Smooth muscle cell (in vitro differentiated cells): ENCODE measurements around the gene HOXB9. TPM values are rescaled to one million over a fixed set of nuclear protein-coding genes. Genes with fewer than 3 reads are reported as not detected.
A peak's percentile ranks its signal among the peaks of the same experiment; 100 is the strongest.

Experiments
- DNase-seq: peaks from one replicate; lab custom pipeline; 2025; ENCODE audit not compliant: unreplicated experiment; lab: John Stamatoyannopoulos, UW
- H2AFZ ChIP-seq: fragments of 200-600 bp; sonication (generic); 2 replicates; pipeline ENCODE4 v1.6.0; 2016; ENCODE audit warnings: antibody characterized with exemption, low read depth, mild to moderate bottlenecking
- H3F3A ChIP-seq: fragments of 200-600 bp; sonication (generic); 2 replicates; pipeline ENCODE4 v1.6.0; 2017; ENCODE audit warnings: antibody characterized with exemption, low read depth
- H3K27ac ChIP-seq: fragments of 200-600 bp; sonication (generic); 2 replicates; pipeline ENCODE4 v1.5.1; 2016; ENCODE audit warnings: low read depth, mild to moderate bottlenecking
- H3K27me3 ChIP-seq: fragments of 200-600 bp; sonication (generic); 2 replicates; pipeline ENCODE4 v1.6.1; 2016; ENCODE audit warnings: low read depth, mild to moderate bottlenecking
- H3K36me3 ChIP-seq: fragments of 200-600 bp; sonication (generic); 2 replicates; pipeline ENCODE4 v1.5.1; 2016; ENCODE audit warnings: low read depth
- H3K4me1 ChIP-seq: fragments of 200-600 bp; sonication (generic); 2 replicates; pipeline ENCODE4 v1.5.1; 2016; ENCODE audit warnings: low read depth
- H3K4me2 ChIP-seq: fragments of 200-600 bp; sonication (generic); 2 replicates; pipeline ENCODE4 v1.6.0; 2016; ENCODE audit warnings: mild to moderate bottlenecking
- H3K4me3 ChIP-seq: fragments of 200-600 bp; sonication (generic); 2 replicates; pipeline ENCODE4 v1.5.1; 2016; ENCODE audit warnings: mild to moderate bottlenecking
- H3K79me2 ChIP-seq: fragments of 200-600 bp; sonication (generic); 2 replicates; pipeline ENCODE4 v1.6.0; 2016; ENCODE audit warnings: low read depth, mild to moderate bottlenecking
- H3K9ac ChIP-seq: fragments of 200-600 bp; sonication (generic); 2 replicates; pipeline ENCODE4 v1.6.0; 2016; ENCODE audit warnings: low read depth
- H3K9me3 ChIP-seq: fragments of 200-600 bp; sonication (generic); replicated peaks from 2 replicates; pipeline ENCODE4 v1.5.1; 2016; ENCODE audit warnings: low read depth
- H4K20me1 ChIP-seq: fragments of 200-600 bp; sonication (generic); 2 replicates; pipeline ENCODE4 v1.6.0; 2016; ENCODE audit warnings: low read depth
- CTCF ChIP-seq: fragments of 200-600 bp; sonication (generic); IDR thresholded peaks from 2 replicates; pipeline ENCODE4 v1.5.1; 2017; ENCODE audit warnings: borderline replicate concordance, mild to moderate bottlenecking, antibody characterized with exemption; ENCODE audit not compliant: insufficient read depth, poor library complexity, severe bottlenecking
- WGBS: methylation state at CpG from one replicate; pipeline ENCODE4 v1.1.7; 2016; ENCODE audit warnings: low lambda C conversion rate; 5-methylcytosine and 5-hydroxymethylcytosine counted together
- polyA plus RNA-seq: library from polyadenylated mRNA; unstranded; fragments of >200 nt; fragmentation: Nextera tagmentation; extraction: Ambion mirVana; gene quantifications from 2 replicates; pipeline ENCODE4 v1.2.1, GENCODE V29; 2016
- total RNA-seq: library from RNA; depleted of rRNA; stranded (reverse); fragments of >200 nt; gene quantifications from 2 replicates; pipeline ENCODE4 v1.2.3, GENCODE V29; 2014

Gene HOXB9
- total and polyA plus RNA-seq, 2 experiments from 2014 or later: 13.8 to 24.3 TPM

- no peak for TF ChIP-seq CTCF
- Histone ChIP-seq H3K4me2 (peak overlapping the region; percentile 98), H3K27ac (peak overlapping the region; percentile 54)
Observed at GRCh38 chr17:48605409-48605919, 20.7 kb downstream of the HOXB9 start.

GRCh38 chr17:48604770-48605329 is 21.3 kb downstream of the HOXB9 start, which contains the start of gene HOXB6:
HOXB6 (minus strand) TSS chr17:48604986; CDS start chr17:48598150, 6,836 bp downstream.
- Histone ChIP-seq H3K9ac (peak within 1 kb of the TSS; percentile 65), H3K36me3 (no peaks in the 10 kb centered on the region), H2AFZ (peak within 1 kb of the TSS; percentile 70), H3F3A (peaks cover 21% of the 10 kb centered on the region), H3K4me3 (peak within 1 kb of the TSS; percentile 66), H3K79me2 (peaks cover 77% of the 10 kb centered on the region), H3K9me3 (no peaks in the 10 kb centered on the region), H4K20me1 (peaks cover 38% of the 10 kb centered on the region), H3K4me2 (peak within 1 kb of the TSS; percentile 98), H3K27me3 (peaks cover 7% of the 10 kb centered on the region), H3K27ac (peak within 1 kb of the TSS; percentile 54), H3K4me1 (peaks cover 4% of the 10 kb centered on the region)
- 15% methylated on average over 14 of the region's 16 CpGs for WGBS
- no peak for DNase-seq
- TF ChIP-seq CTCF: no peak

More at GRCh38 chr17:48605409-48605919, 20.7 kb downstream of the HOXB9 start:
- no peak for DNase-seq
- Histone ChIP-seq H3K27me3 (peaks cover 7% of the 10 kb centered on the region), H2AFZ (peak overlapping the region; percentile 70), H4K20me1 (peaks cover 31% of the 10 kb centered on the region), H3F3A (peaks cover 21% of the 10 kb centered on the region), H3K4me3 (peak overlapping the region; percentile 66), H3K9me3 (no peaks in the 10 kb centered on the region), H3K79me2 (peaks cover 78% of the 10 kb centered on the region), H3K9ac (no peak overlapping the region), H3K36me3 (no peaks in the 10 kb centered on the region), H3K4me1 (peaks cover 4% of the 10 kb centered on the region)
- WGBS: 27% methylated on average over 10 of the region's 10 CpGs

- Histone ChIP-seq H3K36me3 (no peaks in the 10 kb centered on the region), H3K27me3 (peaks cover 7% of the 10 kb centered on the region), H4K20me1 (peaks cover 44% of the 10 kb centered on the region), H3K9ac (peak overlapping the region; percentile 65), H2AFZ (peak overlapping the region; percentile 70), H3K27ac (peak overlapping the region; percentile 54), H3K4me2 (peak overlapping the region; percentile 98), H3K79me2 (peaks cover 77% of the 10 kb centered on the region), H3K4me3 (peak overlapping the region; percentile 66), H3K9me3 (no peaks in the 10 kb centered on the region), H3K4me1 (peaks cover 8% of the 10 kb centered on the region), H3F3A (peaks cover 16% of the 10 kb centered on the region)
- DNase-seq: peak; percentile 26
- 3% methylated on average over 21 of the region's 21 CpGs for WGBS
- peak; percentile 3 for TF ChIP-seq CTCF
Observed at GRCh38 chr17:48603959-48604769, 22.0 kb downstream of the HOXB9 start.
